ENCODE data around the gene C19orf53. TPM values are rescaled to one million over a fixed set of nuclear protein-coding genes. Genes with fewer than 3 reads are reported as not detected.
"Not testable (repeated sequence)": the region's sequence is repeated elsewhere in the genome, so short reads cannot be mapped to it uniquely, and the experiment has no call there.

Gene C19orf53
- total RNA-seq, 4 donors from 2014 or later: 20.5 to 233 (median 77.3) TPM

DNA sequence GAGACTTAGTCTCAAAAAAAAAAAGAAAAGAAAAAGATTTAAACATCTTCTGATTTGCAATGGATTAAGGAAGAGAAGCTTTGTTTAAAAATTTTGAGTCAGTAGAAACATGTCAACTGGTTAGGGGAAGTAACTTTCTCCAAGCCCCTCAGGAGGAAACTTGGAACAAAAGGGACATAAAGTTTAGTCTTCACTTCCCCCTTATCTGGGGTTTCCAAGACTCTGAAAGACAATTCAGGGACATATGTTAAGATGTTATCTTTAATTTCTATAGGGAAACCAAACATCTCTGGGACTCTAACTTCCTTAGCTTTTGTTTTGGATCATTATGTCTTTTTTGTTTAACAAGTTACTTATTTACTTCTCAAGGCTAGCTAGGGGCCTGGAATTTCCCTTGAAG, 30.1 kb upstream of the C19orf53 start:
- TF ChIP-seq POLR2A (IDR thresholded peaks at IDR 0.05): no peak
- H3K27ac ChIP-seq: no peak overlapping the region

DNA sequence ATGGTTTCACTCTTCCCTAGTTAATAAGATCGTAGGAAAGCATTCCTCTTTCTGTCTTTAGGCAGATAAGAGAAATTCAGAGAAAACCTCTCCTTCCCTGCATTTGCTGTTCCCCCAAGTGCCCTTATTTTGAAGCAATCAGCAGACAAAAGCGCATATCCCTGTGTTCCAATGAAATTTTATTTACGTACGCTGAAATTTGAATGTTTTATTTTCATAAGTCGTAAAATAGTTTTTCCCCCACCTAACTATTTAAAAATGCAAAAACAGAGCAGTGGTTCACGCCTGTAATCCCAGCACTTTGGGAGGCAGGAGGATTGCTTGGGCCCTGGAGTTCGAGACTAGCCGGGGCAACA, 27.2 kb upstream of the C19orf53 start:
- H3K4me3 ChIP-seq: peak overlapping the region; percentile 64 to 71
- no peaks in the 10 kb centered on the region for H3K27me3 ChIP-seq
- H3K4me1 ChIP-seq: no peaks in the 10 kb centered on the region
- TF ChIP-seq, protein P1, sequence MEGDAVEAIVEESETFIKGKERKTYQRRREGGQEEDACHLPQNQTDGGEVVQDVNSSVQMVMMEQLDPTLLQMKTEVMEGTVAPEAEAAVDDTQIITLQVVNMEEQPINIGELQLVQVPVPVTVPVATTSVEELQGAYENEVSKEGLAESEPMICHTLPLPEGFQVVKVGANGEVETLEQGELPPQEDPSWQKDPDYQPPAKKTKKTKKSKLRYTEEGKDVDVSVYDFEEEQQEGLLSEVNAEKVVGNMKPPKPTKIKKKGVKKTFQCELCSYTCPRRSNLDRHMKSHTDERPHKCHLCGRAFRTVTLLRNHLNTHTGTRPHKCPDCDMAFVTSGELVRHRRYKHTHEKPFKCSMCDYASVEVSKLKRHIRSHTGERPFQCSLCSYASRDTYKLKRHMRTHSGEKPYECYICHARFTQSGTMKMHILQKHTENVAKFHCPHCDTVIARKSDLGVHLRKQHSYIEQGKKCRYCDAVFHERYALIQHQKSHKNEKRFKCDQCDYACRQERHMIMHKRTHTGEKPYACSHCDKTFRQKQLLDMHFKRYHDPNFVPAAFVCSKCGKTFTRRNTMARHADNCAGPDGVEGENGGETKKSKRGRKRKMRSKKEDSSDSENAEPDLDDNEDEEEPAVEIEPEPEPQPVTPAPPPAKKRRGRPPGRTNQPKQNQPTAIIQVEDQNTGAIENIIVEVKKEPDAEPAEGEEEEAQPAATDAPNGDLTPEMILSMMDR (IDR thresholded peaks at IDR 0.05): no peak
- no peak for TF ChIP-seq POLR2A (IDR thresholded peaks at IDR 0.05)
- intact Hi-C loops (cut with DNase I; ENCODE audit: low total_unique reads): no loop called here
- H3K36me3 ChIP-seq: no peaks in the 10 kb centered on the region
- peak overlapping the region; percentile 82 to 89 for H3K27ac ChIP-seq
- no peak for DNase-seq
- no peaks in the 10 kb centered on the region for H3K9me3 ChIP-seq

More for the DNA sequence above, 30.1 kb upstream of the C19orf53 start:
- Histone ChIP-seq H3K4me3 (no peak overlapping the region), H3K27me3 (no peaks in the 10 kb centered on the region), H3K36me3 (no peaks in the 10 kb centered on the region), H3K9me3 (no peaks in the 10 kb centered on the region), H3K4me1 (no peaks in the 10 kb centered on the region)
- DNase-seq: no peak
- intact Hi-C loops (cut with DNase I; ENCODE audit: low total_unique reads): no loop called here

DNA sequence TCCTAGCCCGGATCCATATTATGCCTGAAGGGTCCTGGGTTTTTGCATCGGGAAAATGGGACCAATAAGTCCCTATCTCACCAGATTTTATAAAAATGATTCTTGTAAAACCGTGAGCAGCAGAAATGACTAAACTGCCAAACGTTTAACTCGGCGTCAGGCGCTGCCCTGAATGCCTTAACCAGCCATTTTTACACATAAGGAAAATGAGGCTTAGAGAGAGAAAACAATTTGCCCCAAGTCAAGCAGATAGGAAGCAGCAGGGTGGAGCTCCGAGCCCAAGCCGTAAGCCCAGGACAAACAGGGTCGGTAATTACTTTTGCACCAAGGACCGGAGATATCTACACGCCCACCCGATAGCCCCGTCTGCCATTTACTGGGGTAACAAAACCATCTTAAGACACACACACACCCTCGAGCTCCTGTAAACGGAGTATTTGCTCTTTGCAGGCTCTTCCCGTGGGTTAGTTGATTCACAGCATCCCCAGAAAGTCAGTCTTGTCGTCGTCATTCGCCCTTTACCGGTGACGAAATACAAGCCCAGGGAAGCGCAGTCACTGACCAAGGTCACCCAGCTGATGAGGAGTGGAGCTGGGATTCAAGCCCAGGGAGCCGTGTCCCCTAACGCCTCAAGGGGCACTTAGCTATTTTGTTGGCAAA, 26.0 kb upstream of the C19orf53 start:
- Histone ChIP-seq H3K4me3 (peak overlapping the region; percentile 64 to 71), H3K36me3 (no peaks in the 10 kb centered on the region), H3K27ac (peak overlapping the region; percentile 82 to 89), H3K27me3 (no peaks in the 10 kb centered on the region), H3K9me3 (no peaks in the 10 kb centered on the region), H3K4me1 (no peaks in the 10 kb centered on the region)
- no peak for DNase-seq
- no peak for TF ChIP-seq POLR2A (IDR thresholded peaks at IDR 0.05)
- TF ChIP-seq, protein P1 (IDR thresholded peaks at IDR 0.05): no peak
- intact Hi-C loops (cut with DNase I; ENCODE audit: low total_unique reads): no loop called here

DNA sequence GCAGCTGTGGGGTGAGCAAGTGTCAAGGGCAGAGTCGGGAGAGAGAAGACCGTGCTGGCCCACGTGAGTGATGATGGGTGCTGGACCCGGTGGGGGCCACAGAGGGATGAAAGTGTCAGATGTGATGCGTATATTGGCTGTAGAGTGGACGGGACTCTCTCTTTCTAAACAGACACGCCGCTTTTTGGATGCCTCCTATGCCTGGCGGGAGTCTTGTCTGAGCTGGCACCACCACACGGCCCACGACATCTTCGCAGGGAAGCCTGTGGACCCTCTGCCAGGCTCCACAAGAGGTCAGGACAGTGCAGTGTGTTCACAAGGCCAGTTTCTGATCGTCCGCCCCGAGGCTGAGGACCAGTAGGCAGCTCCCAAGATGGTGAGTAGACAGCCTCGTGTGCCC, 22.8 kb upstream of the C19orf53 start:
- TF ChIP-seq, protein P1 (IDR thresholded peaks at IDR 0.05): no peak
- no peak for TF ChIP-seq POLR2A (IDR thresholded peaks at IDR 0.05)
- no peak for DNase-seq
- intact Hi-C loops (cut with DNase I; ENCODE audit: low total_unique reads): no loop called here
- no peaks in the 10 kb centered on the region for H3K4me1 ChIP-seq
- H3K4me3 ChIP-seq: no peak overlapping the region
- H3K27me3 ChIP-seq: no peaks in the 10 kb centered on the region
- H3K9me3 ChIP-seq: no peaks in the 10 kb centered on the region
- H3K27ac ChIP-seq: no peak overlapping the region
- H3K36me3 ChIP-seq: no peaks in the 10 kb centered on the region

DNA sequence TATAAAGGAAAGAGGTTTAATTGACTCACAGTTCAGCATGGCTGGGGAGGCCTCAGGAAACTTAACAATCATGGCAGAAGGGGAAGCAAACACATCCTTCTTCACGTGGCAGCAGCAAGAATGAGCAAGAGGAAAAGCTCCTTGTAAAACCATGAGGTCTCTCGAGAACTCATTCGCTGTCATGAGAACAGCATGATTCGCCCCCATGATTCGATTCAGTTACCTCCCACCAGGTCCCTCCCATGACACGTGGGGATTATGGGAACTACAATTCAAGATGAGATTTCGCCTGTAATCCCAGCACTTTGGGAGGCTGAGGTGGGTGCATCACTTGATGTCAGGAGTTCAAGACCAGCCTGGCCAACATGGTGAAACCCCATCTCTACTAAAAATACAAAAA, 20.6 kb upstream of the C19orf53 start:
- intact Hi-C loops (cut with DNase I; ENCODE audit: low total_unique reads); H3K9me3 ChIP-seq; H3K4me1 ChIP-seq; H3K27me3 ChIP-seq; H3K4me3 ChIP-seq; H3K36me3 ChIP-seq; H3K27ac ChIP-seq; DNase-seq: not testable (repeated sequence)

DNA sequence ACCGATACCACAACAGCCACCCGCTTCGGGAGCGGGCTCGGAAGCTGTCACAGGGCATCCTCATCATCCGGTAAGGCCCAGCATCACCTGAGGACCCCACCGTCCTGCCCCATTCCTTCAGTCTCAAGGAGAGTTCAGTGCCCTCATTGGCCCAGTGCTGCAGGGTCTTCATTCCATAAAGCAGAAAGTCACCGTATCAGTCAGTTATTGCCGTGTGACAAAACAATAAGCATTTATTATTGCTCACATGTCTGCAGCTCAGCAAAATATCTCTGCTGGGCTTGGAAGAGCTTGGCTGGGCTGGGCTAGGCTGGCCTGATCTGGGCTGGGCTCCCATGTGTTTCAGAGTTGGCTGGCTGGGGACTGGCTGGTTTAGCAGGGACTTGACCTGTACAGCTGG, 18.0 kb upstream of the C19orf53 start:
- no peaks in the 10 kb centered on the region for H3K9me3 ChIP-seq
- H3K4me3 ChIP-seq: no peak overlapping the region
- no peak overlapping the region for H3K27ac ChIP-seq
- no peak for DNase-seq
- no peaks in the 10 kb centered on the region for H3K36me3 ChIP-seq
- no peaks in the 10 kb centered on the region for H3K4me1 ChIP-seq
- no peaks in the 10 kb centered on the region for H3K27me3 ChIP-seq
- intact Hi-C loops (cut with DNase I; ENCODE audit: low total_unique reads): no loop called here
- TF ChIP-seq POLR2A (IDR thresholded peaks at IDR 0.05): no peak
